IPS-15b (cell line): ENCODE data around the gene PITPNM3.

Source experiments
- H3K27me3 ChIP-seq: one replicate; pipeline ENCODE4 v1.6.1; 2013; ENCODE audit warnings: low read length; ENCODE audit not compliant: control insufficient read depth, insufficient read depth
- H3K36me3 ChIP-seq: one replicate; pipeline ENCODE4 v1.6.1; 2013; ENCODE audit warnings: low read length; ENCODE audit not compliant: control insufficient read depth, insufficient read depth
- H3K4me1 ChIP-seq: one replicate; pipeline ENCODE4 v1.6.1; 2013; ENCODE audit warnings: mild to moderate bottlenecking, low read length; ENCODE audit not compliant: control insufficient read depth, insufficient read depth
- H3K4me3 ChIP-seq: one replicate; pipeline ENCODE4 v1.5.1; 2013; ENCODE audit warnings: low read depth, low read length
- H3K9ac ChIP-seq: one replicate; pipeline ENCODE4 v1.6.1; 2013; ENCODE audit warnings: low read depth, mild to moderate bottlenecking, low read length
- H3K9me3 ChIP-seq: one replicate; pipeline ENCODE4 v1.6.1; 2013; ENCODE audit warnings: mild to moderate bottlenecking, low read length; ENCODE audit not compliant: control insufficient read depth, insufficient read depth

The PITPNM3 gene

DNA sequence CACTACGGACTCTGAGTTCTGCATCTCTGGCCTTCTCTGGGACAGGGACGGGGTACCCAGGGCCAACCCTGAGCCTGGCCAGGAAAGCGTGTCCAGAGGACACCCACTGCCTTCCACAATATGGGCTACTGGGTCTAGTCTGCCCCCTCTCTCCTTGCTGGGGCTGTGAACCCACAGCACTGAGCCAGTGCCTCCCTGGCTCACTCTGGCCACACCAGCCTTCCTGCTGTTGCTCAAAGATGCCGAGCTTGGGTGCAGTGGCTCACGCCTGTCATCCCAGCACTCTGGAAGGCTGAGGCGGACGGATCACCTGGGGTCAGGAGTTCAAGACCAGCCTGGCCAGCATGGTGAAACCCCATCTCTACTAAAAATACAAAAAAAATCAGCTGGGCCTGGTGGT lies 24.8 kb downstream of the PITPNM3 start:
- H3K27me3 ChIP-seq: no peaks in the 10 kb centered on the region
- H3K9me3 ChIP-seq: no peaks in the 10 kb centered on the region
- H3K4me3 ChIP-seq: no peak overlapping the region
- no peak overlapping the region for H3K9ac ChIP-seq
- no peaks in the 10 kb centered on the region for H3K36me3 ChIP-seq
- peaks cover 7% of the 10 kb centered on the region for H3K4me1 ChIP-seq

DNA sequence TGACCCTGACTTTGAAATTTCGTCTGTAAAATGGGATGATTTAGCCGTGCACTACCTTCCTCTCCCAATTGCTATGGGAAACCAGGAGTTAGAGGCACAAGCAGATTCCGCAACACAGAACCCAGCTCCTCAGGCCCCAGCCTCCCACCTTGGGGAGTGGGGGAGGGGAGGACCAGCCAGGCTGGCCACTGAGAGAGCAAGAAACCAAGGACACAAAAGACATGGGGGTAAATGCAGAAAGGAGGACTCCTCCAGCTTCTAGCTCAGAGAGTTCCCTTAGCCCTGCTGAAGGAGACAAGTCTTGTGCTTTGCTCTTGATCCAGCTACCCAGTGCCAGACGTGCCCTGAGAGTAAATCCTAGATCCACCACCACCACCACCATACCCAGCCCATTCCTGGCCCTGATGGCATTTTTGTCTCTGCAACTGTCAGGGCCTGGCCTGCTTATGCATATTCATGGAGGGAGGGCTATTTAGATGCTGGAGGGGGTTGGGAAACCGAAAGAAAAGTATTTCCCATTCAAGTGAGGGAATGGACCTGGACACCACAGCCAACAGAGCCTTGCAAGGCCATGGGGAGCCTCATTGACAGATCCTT lies 25.9 kb downstream of the PITPNM3 start:
- no peaks in the 10 kb centered on the region for H3K36me3 ChIP-seq
- H3K9me3 ChIP-seq: no peaks in the 10 kb centered on the region
- no peaks in the 10 kb centered on the region for H3K27me3 ChIP-seq
- no peak overlapping the region for H3K4me3 ChIP-seq
- H3K4me1 ChIP-seq: peaks cover 7% of the 10 kb centered on the region
- H3K9ac ChIP-seq: no peak overlapping the region

DNA sequence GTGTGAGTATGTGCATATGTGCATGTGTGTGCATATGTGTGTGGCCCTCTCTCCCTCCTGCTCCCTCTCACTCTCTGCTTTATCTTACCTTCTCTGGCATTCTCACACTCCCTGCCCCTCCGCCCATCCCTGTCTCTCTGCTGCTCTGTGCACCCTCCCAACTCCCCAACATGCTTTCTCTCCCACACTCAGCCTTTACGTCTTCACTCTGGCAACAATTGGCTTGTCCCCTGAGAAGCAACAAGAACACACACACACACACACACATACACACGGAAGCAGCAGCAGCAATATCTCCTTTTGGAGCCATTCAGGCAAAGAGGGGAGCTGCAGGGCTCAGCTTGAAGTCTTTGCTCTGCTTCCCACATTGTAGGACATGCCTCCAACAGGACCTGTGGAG lies 27.8 kb downstream of the PITPNM3 start:
- no peaks in the 10 kb centered on the region for H3K36me3 ChIP-seq
- no peak overlapping the region for H3K9ac ChIP-seq
- no peaks in the 10 kb centered on the region for H3K27me3 ChIP-seq
- H3K9me3 ChIP-seq: no peaks in the 10 kb centered on the region
- H3K4me1 ChIP-seq: peaks cover 7% of the 10 kb centered on the region
- H3K4me3 ChIP-seq: no peak overlapping the region

DNA sequence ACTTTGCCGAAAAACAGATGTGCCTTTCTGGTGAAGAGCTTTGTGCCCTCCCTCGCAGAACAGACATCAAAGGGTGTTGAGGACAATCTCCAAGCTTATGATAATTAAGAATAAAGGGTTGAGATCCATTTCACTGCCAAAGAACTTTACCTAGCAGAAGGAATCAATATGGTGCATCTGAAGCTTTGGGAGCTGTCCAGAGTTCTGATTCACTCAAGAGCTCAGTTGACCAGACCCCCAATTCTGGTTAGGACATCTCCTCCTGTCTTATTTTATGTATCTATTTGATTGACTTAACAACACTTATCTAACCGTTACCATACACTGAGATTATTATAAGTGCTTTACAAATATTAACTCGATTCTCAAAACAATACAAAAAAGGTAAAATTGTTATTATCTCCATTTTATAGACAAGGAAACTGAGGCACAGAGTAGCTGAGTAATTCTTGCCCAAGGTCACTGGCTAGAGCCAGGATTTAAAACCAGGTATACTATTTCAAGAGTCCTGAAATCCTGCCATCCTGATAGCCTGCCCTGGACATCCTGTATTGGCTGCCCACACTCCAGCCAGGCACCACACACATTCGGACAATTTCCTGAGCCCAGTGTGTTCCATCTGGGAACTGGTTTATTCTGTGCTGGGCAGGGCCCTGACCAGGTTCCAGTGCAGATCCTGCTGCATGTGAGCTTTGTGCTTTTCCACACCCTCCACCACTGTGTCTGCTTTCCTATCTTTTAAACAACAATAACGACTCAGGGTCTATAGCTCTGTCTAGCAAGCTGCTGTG lies 29.8 kb downstream of the PITPNM3 start:
- H3K4me1 ChIP-seq: peaks cover 12% of the 10 kb centered on the region
- no peaks in the 10 kb centered on the region for H3K36me3 ChIP-seq
- H3K9ac ChIP-seq: no peak overlapping the region
- no peak overlapping the region for H3K4me3 ChIP-seq
- H3K27me3 ChIP-seq: no peaks in the 10 kb centered on the region
- H3K9me3 ChIP-seq: no peaks in the 10 kb centered on the region

DNA sequence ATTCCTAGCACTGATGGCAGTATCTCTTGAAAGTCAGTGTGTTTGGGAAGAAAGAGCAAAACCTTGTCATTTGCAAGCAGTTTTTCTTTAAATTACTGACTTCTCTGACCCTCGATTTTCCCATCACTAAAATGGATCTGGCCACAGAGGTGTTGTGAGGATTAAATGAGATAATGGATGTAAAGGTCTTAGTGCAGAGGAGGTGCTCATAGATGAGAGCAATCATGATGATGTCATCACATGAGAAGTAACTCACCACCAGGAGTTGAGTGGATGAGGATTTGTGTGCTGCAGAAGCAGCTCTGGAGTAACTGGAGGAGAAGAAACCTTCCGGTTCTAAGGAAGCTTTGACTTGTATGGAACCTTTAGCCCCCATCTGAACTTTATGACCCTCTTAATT lies 30.6 kb downstream of the PITPNM3 start:
- H3K4me3 ChIP-seq: no peak overlapping the region
- H3K9ac ChIP-seq: no peak overlapping the region
- no peaks in the 10 kb centered on the region for H3K9me3 ChIP-seq
- H3K27me3 ChIP-seq: no peaks in the 10 kb centered on the region
- H3K36me3 ChIP-seq: no peaks in the 10 kb centered on the region
- peaks cover 12% of the 10 kb centered on the region for H3K4me1 ChIP-seq

DNA sequence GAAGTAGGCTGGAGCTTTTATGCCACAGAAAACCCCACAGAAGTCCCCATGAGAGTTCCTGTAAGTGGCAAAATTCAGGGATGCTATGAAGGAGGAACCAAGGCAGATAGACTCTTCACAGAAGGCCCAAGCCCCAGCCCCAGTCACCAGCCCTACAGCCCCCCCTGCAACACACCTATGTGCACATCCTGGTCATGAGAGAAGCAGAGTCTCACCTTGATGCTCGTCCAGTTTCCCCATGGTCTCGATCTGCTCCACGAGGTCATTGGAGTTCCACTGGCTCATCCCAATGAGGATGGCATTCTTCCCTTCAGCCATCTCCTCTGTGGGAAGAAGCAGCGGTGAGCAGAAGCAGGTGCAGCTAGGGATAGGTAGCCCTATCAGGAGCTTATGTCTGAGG lies 31.2 kb downstream of the PITPNM3 start:
- H3K36me3 ChIP-seq: no peaks in the 10 kb centered on the region
- H3K27me3 ChIP-seq: no peaks in the 10 kb centered on the region
- H3K4me1 ChIP-seq: peaks cover 8% of the 10 kb centered on the region
- H3K9ac ChIP-seq: no peak overlapping the region
- no peaks in the 10 kb centered on the region for H3K9me3 ChIP-seq
- H3K4me3 ChIP-seq: no peak overlapping the region

DNA sequence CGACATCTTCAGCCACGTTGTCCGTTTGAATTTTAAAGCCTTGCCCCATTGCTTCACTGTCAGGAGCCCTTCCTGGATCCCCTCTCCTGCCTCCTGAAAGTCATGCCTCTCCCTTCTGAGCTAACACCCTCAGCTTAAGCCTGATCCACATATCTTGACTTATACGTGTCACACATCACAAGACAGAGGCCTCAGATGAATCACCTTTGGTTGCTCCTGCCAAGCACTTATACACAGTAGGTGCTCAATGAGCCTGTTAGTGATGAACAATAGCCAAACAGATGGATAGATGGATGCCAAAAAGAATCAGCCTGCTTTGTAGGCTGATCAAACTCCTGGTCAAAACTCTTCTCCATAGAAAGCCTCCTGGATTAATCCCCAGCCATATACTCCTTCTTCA lies 31.8 kb downstream of the PITPNM3 start:
- Histone ChIP-seq H3K9me3 (no peaks in the 10 kb centered on the region), H3K9ac (no peak overlapping the region)

DNA sequence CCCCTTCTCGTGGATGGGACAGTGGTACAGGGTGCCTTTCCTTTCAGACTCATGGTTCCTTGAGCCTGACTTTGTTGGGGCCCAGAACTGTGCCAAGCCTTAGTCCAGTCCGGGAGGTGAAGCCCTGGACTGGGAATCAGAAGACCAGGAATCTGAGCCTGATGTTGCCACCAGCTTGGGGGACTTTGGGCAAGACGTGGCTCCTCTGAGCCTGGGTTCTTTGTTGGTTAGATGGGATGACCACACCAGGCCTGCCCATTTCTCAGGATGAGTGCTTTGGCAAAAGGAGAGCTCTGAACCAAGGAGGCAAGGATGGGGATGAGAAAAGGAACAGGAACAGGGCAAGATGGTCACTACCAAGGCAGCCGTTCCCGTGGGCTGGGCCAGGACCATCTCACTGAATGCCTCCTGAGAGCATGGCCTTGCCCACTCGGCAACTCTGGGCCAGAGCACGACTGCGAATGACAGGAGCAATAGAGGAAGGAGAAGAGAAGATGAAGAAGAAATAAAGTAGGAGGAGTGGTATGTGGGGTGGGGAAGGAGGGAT lies 32.5 kb downstream of the PITPNM3 start:
- Histone ChIP-seq H3K27me3 (no peaks in the 10 kb centered on the region), H3K4me1 (peaks cover 5% of the 10 kb centered on the region), H3K4me3 (no peak overlapping the region), H3K9ac (no peak overlapping the region), H3K36me3 (no peaks in the 10 kb centered on the region), H3K9me3 (no peaks in the 10 kb centered on the region)

More for the DNA sequence above, 31.8 kb downstream of the PITPNM3 start:
- Histone ChIP-seq H3K4me1 (peaks cover 5% of the 10 kb centered on the region), H3K27me3 (no peaks in the 10 kb centered on the region), H3K36me3 (no peaks in the 10 kb centered on the region), H3K4me3 (no peak overlapping the region)

DNA sequence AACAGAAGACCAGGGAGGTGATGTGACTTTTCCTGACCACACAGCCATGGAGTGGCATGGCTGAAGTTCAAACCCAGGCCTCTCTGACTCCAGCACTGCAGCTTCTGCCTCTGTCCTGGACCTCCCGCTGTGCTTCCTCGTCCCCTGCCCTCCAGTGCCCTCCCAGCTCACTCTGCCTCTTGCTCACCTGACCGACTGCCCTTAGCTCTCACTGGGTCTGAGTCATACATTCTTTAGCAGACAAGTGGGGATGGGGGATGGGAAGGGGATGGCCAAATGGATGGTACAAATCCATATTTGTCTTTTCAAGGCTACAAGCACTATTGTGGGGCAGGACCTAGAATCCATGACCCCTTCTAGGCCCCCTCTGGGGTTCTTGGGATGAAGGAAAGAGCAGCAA lies 33.0 kb downstream of the PITPNM3 start:
- H3K9ac ChIP-seq: no peak overlapping the region
- H3K27me3 ChIP-seq: no peaks in the 10 kb centered on the region
- no peaks in the 10 kb centered on the region for H3K9me3 ChIP-seq
- peaks cover 5% of the 10 kb centered on the region for H3K4me1 ChIP-seq
- H3K36me3 ChIP-seq: no peaks in the 10 kb centered on the region
- no peak overlapping the region for H3K4me3 ChIP-seq

DNA sequence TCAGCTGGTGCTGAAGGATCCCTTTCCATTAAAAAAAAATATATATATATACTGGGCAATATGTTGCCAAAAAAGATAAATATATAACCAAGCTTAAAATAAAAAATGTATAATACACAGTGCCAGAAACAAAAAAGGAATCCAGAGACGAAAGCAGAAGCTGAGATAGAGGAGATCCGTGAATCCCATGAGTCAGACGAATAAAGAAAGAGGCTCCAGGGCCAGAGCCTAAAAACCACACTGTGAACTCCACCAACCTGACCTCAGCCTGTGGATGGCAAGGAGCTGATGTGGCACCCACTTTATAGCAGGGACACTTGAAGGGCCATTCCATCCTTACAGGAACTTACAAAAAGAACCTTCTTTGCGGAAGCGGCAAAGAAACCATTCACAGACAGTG lies 34.8 kb downstream of the PITPNM3 start:
- Histone ChIP-seq H3K4me1 (peaks cover 5% of the 10 kb centered on the region), H3K9ac (no peak overlapping the region), H3K4me3 (no peak overlapping the region), H3K9me3 (no peaks in the 10 kb centered on the region), H3K27me3 (no peaks in the 10 kb centered on the region), H3K36me3 (no peaks in the 10 kb centered on the region)

DNA sequence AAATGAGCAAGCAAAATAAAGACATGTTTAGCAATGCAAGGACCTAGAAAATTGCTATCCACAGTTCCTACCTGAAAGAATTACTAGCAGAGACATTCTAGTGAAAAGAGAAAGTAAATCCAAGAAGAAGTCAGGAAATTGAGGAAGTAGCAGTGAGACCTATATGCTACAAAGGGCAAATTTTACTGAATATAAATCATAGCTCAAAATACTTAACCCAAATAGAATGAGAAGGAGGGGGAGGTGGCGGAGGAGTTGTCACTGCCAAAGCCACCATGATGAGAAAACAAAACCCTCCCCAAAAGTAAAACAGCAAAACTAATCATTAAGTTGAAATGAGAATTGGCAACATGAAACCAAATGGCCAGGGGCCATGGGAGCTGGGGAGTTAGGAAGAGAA lies 39.3 kb downstream of the PITPNM3 start:
- Histone ChIP-seq H3K4me1 (no peaks in the 10 kb centered on the region), H3K4me3 (no peak overlapping the region), H3K27me3 (no peaks in the 10 kb centered on the region), H3K36me3 (no peaks in the 10 kb centered on the region), H3K9ac (no peak overlapping the region), H3K9me3 (no peaks in the 10 kb centered on the region)

DNA sequence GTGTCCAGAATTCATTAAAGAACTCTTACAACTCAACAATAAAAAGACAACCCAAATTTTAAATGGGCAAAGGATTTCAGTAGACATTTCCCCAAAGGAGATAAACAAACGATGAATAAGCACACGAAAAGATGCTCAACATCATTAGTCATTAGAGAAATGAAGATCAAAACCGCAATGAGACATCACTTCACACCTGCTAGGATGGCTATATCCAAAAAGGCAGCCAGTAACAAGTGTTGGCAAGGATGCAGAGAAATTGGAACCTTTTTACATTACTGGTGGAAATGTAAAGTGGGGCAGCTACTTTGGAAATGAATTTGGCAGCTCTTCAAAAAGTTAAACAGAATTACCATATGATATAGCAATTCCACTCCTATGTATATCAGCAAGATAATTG lies 42.0 kb downstream of the PITPNM3 start:
- Histone ChIP-seq H3K9me3 (no peaks in the 10 kb centered on the region), H3K27me3 (no peaks in the 10 kb centered on the region), H3K4me3 (no peak overlapping the region), H3K9ac (no peak overlapping the region), H3K36me3 (no peaks in the 10 kb centered on the region), H3K4me1 (no peaks in the 10 kb centered on the region)
